ENCODE data around the gene OR52B2. TPM values are rescaled to one million over a fixed set of nuclear protein-coding genes. Genes with fewer than 3 reads are reported as not detected.

OR52B2 gene
- total and polyA plus RNA-seq, 4 donors = 0.33 TPM; not detected in 3

GRCh38 chr11:6199174-6199810 lies 29.2 kb upstream of the OR52B2 start, which contains the start of gene OR52W1:
TSS of gene OR52W1 (plus strand) at chr11:6199224. CDS start at chr11:6199224, 0 bp downstream.
- WGBS = 97% methylated on average over 5 of the region's 5 CpGs
- Histone ChIP-seq H3K9ac (ENCODE audit: low read depth in 1 of 2, low read length in 2 of 2) (no peak within 1 kb of the TSS), H3K9me3 (ENCODE audit: control insufficient read depth in 4 of 4, low read length in 3 of 4) (no peaks in the 10 kb centered on the region), H3K27me3 (ENCODE audit: control insufficient read depth in 4 of 4, insufficient read depth in 4 of 4, low read length in 3 of 4) (no peaks in the 10 kb centered on the region), H3K36me3 (ENCODE audit: control insufficient read depth in 4 of 4, insufficient read depth in 3 of 4, low read depth in 1 of 4, low read length in 3 of 4) (peaks cover 0 to 8% (median 3%) of the 10 kb centered on the region in 4 donors), H3K4me3 (ENCODE audit: low read depth in 1 of 3, low read length in 3 of 3) (no peak within 1 kb of the TSS), H3K4me1 (ENCODE audit: control insufficient read depth in 4 of 4, insufficient read depth in 4 of 4, low read length in 3 of 4) (no peaks in the 10 kb centered on the region), H3K27ac (ENCODE audit: low read depth in 1 of 2, low read length in 2 of 2) (no peak within 1 kb of the TSS)
- no peak for TF ChIP-seq HNF4G (IDR thresholded peaks at IDR 0.05)
- no peak for TF ChIP-seq RAD21 (IDR thresholded peaks at IDR 0.05)
- no peak for TF ChIP-seq FOXA1 (IDR thresholded peaks at IDR 0.05)
- no peak for TF ChIP-seq SP1 (IDR thresholded peaks at IDR 0.05)
- TF ChIP-seq ATF3 (IDR thresholded peaks at IDR 0.05) = no peak
- TF ChIP-seq GABPA (IDR thresholded peaks at IDR 0.05 in 1 of 2, conservative IDR thresholded peaks at IDR 0.05 in 1 of 2) = no peak
- no peak for TF ChIP-seq EGR1 (IDR thresholded peaks at IDR 0.05; ENCODE audit: low read depth in 2 of 2)
- DNase-seq (ENCODE audit: low spot score) = no peak

- TF ChIP-seq GABPA (IDR thresholded peaks at IDR 0.05 in 1 of 2, conservative IDR thresholded peaks at IDR 0.05 in 1 of 2) (no peak), TAF1 (conservative IDR thresholded peaks at IDR 0.05) (no peak), JUND (IDR thresholded peaks at IDR 0.05) (no peak), RAD21 (IDR thresholded peaks at IDR 0.05) (no peak), ATF3 (IDR thresholded peaks at IDR 0.05) (no peak), EGR1 (IDR thresholded peaks at IDR 0.05; ENCODE audit: low read depth in 2 of 2) (no peak), YY1 (IDR thresholded peaks at IDR 0.05) (no peak), SP1 (IDR thresholded peaks at IDR 0.05) (no peak), MAX (IDR thresholded peaks at IDR 0.05) (no peak), HNF4A (conservative IDR thresholded peaks at IDR 0.05) (no peak), CTCF (IDR thresholded peaks at IDR 0.05; ENCODE audit: low read depth, low read length, missing input control) (no peak), REST (IDR thresholded peaks at IDR 0.05) (no peak), FOXA1 (IDR thresholded peaks at IDR 0.05) (no peak), FOXA2 (IDR thresholded peaks at IDR 0.05) (no peak), ZBTB33 (IDR thresholded peaks at IDR 0.05) (no peak), HNF4G (IDR thresholded peaks at IDR 0.05) (no peak), RXRA (IDR thresholded peaks at IDR 0.05) (no peak), NR2F2 (IDR thresholded peaks at IDR 0.05) (no peak)
- 94% methylated on average over 4 of the region's 4 CpGs for WGBS
- H3K9ac ChIP-seq (ENCODE audit: low read depth in 1 of 2, low read length in 2 of 2) = no peak overlapping the region
Measured at GRCh38 chr11:6197466-6198200, 27.5 kb upstream of the OR52B2 start.

More at GRCh38 chr11:6197466-6198200, 27.5 kb upstream of the OR52B2 start:
- no peaks in the 10 kb centered on the region for H3K4me1 ChIP-seq (ENCODE audit: control insufficient read depth in 4 of 4, insufficient read depth in 4 of 4, low read length in 3 of 4)
- H3K36me3 ChIP-seq (ENCODE audit: control insufficient read depth in 4 of 4, insufficient read depth in 3 of 4, low read depth in 1 of 4, low read length in 3 of 4) = peaks cover 0 to 2% (median 0%) of the 10 kb centered on the region in 4 donors
- H3K4me3 ChIP-seq (ENCODE audit: low read depth in 1 of 3, low read length in 3 of 3) = no peak overlapping the region
- no peaks in the 10 kb centered on the region for H3K9me3 ChIP-seq (ENCODE audit: control insufficient read depth in 4 of 4, low read length in 3 of 4)
- no peak for DNase-seq (ENCODE audit: low spot score)
- H3K27ac ChIP-seq (ENCODE audit: low read depth in 1 of 2, low read length in 2 of 2) = no peak overlapping the region
- H3K27me3 ChIP-seq (ENCODE audit: control insufficient read depth in 4 of 4, insufficient read depth in 4 of 4, low read length in 3 of 4) = no peaks in the 10 kb centered on the region
